Body of pancreas (tissue), 4 donors: ENCODE measurements around the gene NSUN3.

Experiments used
- CTCF ChIP-seq, 7 experiments: fragments of 450-650 bp in 4 of 7; fragments of 200-600 bp in 3 of 7; sonication (generic) in 3 of 7; IDR thresholded peaks; one replicate each; pipeline ENCODE4 v1.5.1; 2016 to 2019; ENCODE audit warnings: antibody characterized with exemption in 7 of 7
- POLR2A ChIP-seq, 3 donors: fragments of 450-650 bp; IDR thresholded peaks; one replicate each; pipeline ENCODE4 v1.6.1; 2016; ENCODE audit warnings: antibody characterized with exemption in 3 of 3, mild to moderate bottlenecking in 2 of 3

GRCh38 chr3:94175677-94176076 lies 112.8 kb downstream of the NSUN3 start:
- TF ChIP-seq CTCF (IDR thresholded peaks at IDR 0.05): no peak
- TF ChIP-seq POLR2A (IDR thresholded peaks at IDR 0.05): no peak
